KMS-11 (cell line): Measurements from ENCODE around the gene REPIN1.
"Not testable (repeated sequence)": the region's sequence is repeated elsewhere in the genome, so short reads cannot be mapped to it uniquely, and the experiment has no call there.

Source experiments
- H2AFZ ChIP-seq: fragments of 200-600 bp; sonication (generic); 2 replicates; pipeline ENCODE4 v1.6.1; 2016; ENCODE audit warnings: antibody characterized with exemption, mixed run types, low read depth
- H3K27ac ChIP-seq: fragments of 200-600 bp; sonication (generic); 2 replicates; pipeline ENCODE4 v1.6.1; 2016; ENCODE audit warnings: mild to moderate bottlenecking, mixed run types
- H3K27me3 ChIP-seq: fragments of 200-600 bp; sonication (generic); 2 replicates; pipeline ENCODE4 v1.6.1; 2017; ENCODE audit warnings: mild to moderate bottlenecking, low read depth, mixed run types, moderate library complexity; ENCODE audit not compliant: insufficient read depth
- H3K36me3 ChIP-seq: fragments of 200-600 bp; sonication (generic); 2 replicates; pipeline ENCODE4 v1.6.1; 2017; ENCODE audit warnings: mild to moderate bottlenecking, mixed run types; ENCODE audit not compliant: insufficient read depth
- H3K4me1 ChIP-seq: fragments of 200-600 bp; sonication (generic); 2 replicates; pipeline ENCODE4 v1.6.1; 2016; ENCODE audit warnings: mild to moderate bottlenecking, low read depth, mixed run types; ENCODE audit not compliant: poor library complexity, severe bottlenecking
- H3K4me2 ChIP-seq: fragments of 200-600 bp; sonication (generic); 2 replicates; pipeline ENCODE4 v1.7.0; 2016; ENCODE audit warnings: mild to moderate bottlenecking, mixed run types
- H3K4me3 ChIP-seq: fragments of 200-600 bp; sonication (generic); IDR thresholded peaks from 2 replicates; pipeline ENCODE4 v1.6.1; 2017; ENCODE audit warnings: low read depth, low read length, mixed read lengths; ENCODE audit not compliant: insufficient read depth
- H3K79me2 ChIP-seq: fragments of 200-600 bp; sonication (generic); 2 replicates; pipeline ENCODE4 v1.6.1; 2016; ENCODE audit warnings: low read depth, mixed run types; ENCODE audit not compliant: insufficient read depth
- H3K9ac ChIP-seq: fragments of 200-600 bp; sonication (generic); 2 replicates; pipeline ENCODE4 v1.6.1; 2016; ENCODE audit warnings: mild to moderate bottlenecking, mixed run types
- H4K20me1 ChIP-seq: fragments of 200-600 bp; sonication (generic); 2 replicates; pipeline ENCODE4 v1.6.1; 2016; ENCODE audit warnings: mild to moderate bottlenecking, mixed run types; ENCODE audit not compliant: insufficient read depth
- TF ChIP-seq, protein P1 (sequence below): fragments of 200-600 bp; sonication (generic); conservative IDR thresholded peaks from 2 replicates; pipeline ENCODE4 v1.6.1; 2017; ENCODE audit warnings: low read depth, mild to moderate bottlenecking, antibody characterized with exemption, low read length, moderate library complexity, mixed read lengths

Gene REPIN1

GRCh38 chr7:150384406-150385301, 16.0 kb downstream of the REPIN1 start:
- Histone ChIP-seq H3K79me2 (0 out of 2 replicates have a peak, but pooled peaks cover 8% of the 10 kb centered on the region), H3K9ac (no peak overlapping the region), H3K27me3 (no peaks in the 10 kb centered on the region), H3K27ac (no peak overlapping the region; the same call in 1 of the 2 replicates), H4K20me1 (no peaks in the 10 kb centered on the region), H2AFZ (no peak overlapping the region), H3K4me2 (no peak overlapping the region; the same call in 1 of the 2 replicates), H3K4me1 (peaks cover 55% of the 10 kb centered on the region), H3K4me3 (no peak overlapping the region), H3K36me3 (no peaks in the 10 kb centered on the region)
- TF ChIP-seq, protein P1, sequence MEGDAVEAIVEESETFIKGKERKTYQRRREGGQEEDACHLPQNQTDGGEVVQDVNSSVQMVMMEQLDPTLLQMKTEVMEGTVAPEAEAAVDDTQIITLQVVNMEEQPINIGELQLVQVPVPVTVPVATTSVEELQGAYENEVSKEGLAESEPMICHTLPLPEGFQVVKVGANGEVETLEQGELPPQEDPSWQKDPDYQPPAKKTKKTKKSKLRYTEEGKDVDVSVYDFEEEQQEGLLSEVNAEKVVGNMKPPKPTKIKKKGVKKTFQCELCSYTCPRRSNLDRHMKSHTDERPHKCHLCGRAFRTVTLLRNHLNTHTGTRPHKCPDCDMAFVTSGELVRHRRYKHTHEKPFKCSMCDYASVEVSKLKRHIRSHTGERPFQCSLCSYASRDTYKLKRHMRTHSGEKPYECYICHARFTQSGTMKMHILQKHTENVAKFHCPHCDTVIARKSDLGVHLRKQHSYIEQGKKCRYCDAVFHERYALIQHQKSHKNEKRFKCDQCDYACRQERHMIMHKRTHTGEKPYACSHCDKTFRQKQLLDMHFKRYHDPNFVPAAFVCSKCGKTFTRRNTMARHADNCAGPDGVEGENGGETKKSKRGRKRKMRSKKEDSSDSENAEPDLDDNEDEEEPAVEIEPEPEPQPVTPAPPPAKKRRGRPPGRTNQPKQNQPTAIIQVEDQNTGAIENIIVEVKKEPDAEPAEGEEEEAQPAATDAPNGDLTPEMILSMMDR, result no peak

DNA sequence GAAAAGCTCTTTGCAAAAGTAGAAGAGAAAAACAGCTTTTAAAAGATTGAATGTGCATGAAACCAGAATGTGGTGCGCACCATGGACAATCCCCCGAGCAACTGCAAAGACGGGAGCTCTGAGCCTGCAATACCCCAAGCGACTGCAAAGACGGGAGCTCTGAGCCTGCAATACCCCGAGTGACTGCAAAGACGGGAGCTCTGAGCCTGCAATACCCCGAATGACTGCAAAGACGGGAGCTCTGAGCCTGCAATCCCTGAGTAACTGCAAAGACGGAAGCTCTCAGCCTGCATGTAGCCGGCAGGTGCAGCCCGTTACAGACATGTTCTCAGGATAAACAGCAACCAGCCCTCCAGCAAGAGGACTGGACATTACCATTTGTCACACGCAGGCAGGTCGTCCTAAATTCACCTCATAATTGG, 16.7 kb downstream of the REPIN1 start:
- H3K27me3 ChIP-seq, result no peaks in the 10 kb centered on the region
- no peaks in the 10 kb centered on the region for H3K36me3 ChIP-seq
- H3K4me3 ChIP-seq, result no peak overlapping the region
- no peak overlapping the region for H2AFZ ChIP-seq
- H3K79me2 ChIP-seq, result 0 out of 2 replicates have a peak, but pooled peaks cover 8% of the 10 kb centered on the region
- no peaks in the 10 kb centered on the region for H4K20me1 ChIP-seq
- H3K27ac ChIP-seq, result peak overlapping the region; percentile 15; the same call in 1 of the 2 replicates
- peak overlapping the region; percentile 30; the same call in 1 of the 2 replicates for H3K4me2 ChIP-seq
- peaks cover 48% of the 10 kb centered on the region for H3K4me1 ChIP-seq
- 0 out of 2 replicates have a peak overlapping the region, but pooled peaks have one; percentile 10 for H3K9ac ChIP-seq
- TF ChIP-seq, protein P1, result no peak

GRCh38 chr7:150385884-150386283, 17.3 kb downstream of the REPIN1 start:
- H3K4me3 ChIP-seq, H2AFZ ChIP-seq, H3K36me3 ChIP-seq, H4K20me1 ChIP-seq, H3K27me3 ChIP-seq, H3K79me2 ChIP-seq: not testable (repeated sequence)
- H3K4me2 ChIP-seq, result peak overlapping the region; percentile 30; the same call in 1 of the 2 replicates
- peak overlapping the region; percentile 10; the same call in 1 of the 2 replicates for H3K9ac ChIP-seq
- peak overlapping the region; percentile 15; the same call in 1 of the 2 replicates for H3K27ac ChIP-seq
- peaks cover 43% of the 10 kb centered on the region for H3K4me1 ChIP-seq

GRCh38 chr7:150388306-150388705, 19.7 kb downstream of the REPIN1 start:
- no peak overlapping the region for H3K4me3 ChIP-seq
- no peak overlapping the region for H3K4me2 ChIP-seq
- H3K27me3 ChIP-seq, result no peaks in the 10 kb centered on the region
- H4K20me1 ChIP-seq, result no peaks in the 10 kb centered on the region
- H3K4me1 ChIP-seq, result peaks cover 31% of the 10 kb centered on the region
- H3K36me3 ChIP-seq, result no peaks in the 10 kb centered on the region
- H3K79me2 ChIP-seq, result no peaks in the 10 kb centered on the region
- no peak overlapping the region for H3K27ac ChIP-seq
- no peak overlapping the region for H3K9ac ChIP-seq
- no peak overlapping the region for H2AFZ ChIP-seq
- TF ChIP-seq, protein P1, result no peak
